Epithelial cell of esophagus (primary cell): ENCODE data around the gene NEMP1.

ENCODE experiments used
- DNase-seq: peaks from one replicate; pipeline ENCODE4 v3.0.0; 2010; ENCODE audit warnings: low read depth
- H3K4me3 ChIP-seq: 2 replicates; pipeline ENCODE4 v1.5.1; 2011; ENCODE audit warnings: mild to moderate bottlenecking, low read length, control low read depth
- TF ChIP-seq, protein P1 (sequence below): IDR thresholded peaks from 2 replicates; pipeline ENCODE4 v1.5.1; 2011; ENCODE audit warnings: low read depth, mild to moderate bottlenecking, low read length, control low read depth, inconsistent platforms; ENCODE audit not compliant: insufficient read depth; ENCODE audit errors: missing control alignments

The NEMP1 gene

DNA sequence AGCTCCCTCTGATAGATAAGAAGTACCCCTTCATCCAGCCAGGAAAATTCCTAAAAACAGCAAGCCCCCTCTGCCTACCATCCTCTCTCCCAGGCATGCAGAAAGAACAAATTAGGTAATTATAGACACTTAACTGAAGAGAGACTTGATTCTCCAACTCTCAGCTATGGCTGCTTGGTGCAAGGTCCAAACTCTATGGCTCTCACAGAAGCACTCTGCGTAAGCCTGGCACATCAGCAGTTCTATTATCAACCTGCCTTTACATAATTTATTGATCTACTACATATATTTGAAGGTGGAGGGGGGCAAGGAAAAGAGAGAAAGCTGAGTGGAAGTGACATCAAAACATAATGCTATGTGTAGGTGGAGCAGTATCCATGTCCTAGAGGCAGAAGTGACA, 27.6 kb downstream of the NEMP1 start:
- TF ChIP-seq, protein P1, sequence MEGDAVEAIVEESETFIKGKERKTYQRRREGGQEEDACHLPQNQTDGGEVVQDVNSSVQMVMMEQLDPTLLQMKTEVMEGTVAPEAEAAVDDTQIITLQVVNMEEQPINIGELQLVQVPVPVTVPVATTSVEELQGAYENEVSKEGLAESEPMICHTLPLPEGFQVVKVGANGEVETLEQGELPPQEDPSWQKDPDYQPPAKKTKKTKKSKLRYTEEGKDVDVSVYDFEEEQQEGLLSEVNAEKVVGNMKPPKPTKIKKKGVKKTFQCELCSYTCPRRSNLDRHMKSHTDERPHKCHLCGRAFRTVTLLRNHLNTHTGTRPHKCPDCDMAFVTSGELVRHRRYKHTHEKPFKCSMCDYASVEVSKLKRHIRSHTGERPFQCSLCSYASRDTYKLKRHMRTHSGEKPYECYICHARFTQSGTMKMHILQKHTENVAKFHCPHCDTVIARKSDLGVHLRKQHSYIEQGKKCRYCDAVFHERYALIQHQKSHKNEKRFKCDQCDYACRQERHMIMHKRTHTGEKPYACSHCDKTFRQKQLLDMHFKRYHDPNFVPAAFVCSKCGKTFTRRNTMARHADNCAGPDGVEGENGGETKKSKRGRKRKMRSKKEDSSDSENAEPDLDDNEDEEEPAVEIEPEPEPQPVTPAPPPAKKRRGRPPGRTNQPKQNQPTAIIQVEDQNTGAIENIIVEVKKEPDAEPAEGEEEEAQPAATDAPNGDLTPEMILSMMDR = no peak
- DNase-seq = no peak
- H3K4me3 ChIP-seq = no peak overlapping the region

DNA sequence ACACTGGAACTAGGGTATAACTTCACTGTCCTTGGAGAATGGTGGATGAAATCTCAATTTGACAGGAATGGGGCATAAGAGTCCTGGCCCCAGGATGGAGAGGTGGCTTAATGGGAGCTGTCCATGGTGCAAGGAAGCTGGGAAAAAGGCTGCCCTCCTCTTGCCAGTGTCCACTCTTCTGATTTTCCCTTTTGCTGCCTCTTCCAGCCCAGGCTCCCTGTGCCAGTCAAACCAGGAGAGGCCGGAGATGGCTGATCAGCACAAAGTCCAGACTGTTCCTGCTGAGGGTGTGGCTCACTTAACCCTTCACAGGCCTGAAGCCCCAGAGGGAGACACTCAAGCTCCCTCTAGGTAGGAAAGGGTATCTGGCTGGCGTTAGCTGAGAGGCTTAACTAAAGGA, 28.7 kb downstream of the NEMP1 start, which contains the start of gene MYO1A:
Gene MYO1A (minus strand): TSS at position 240 of the 400 bp plus-strand sequence. CDS start 1,806 bp downstream, outside the sequence.
- TF ChIP-seq, protein P1 = no peak
- DNase-seq = peak; percentile 28
- no peak within 1 kb of the TSS for H3K4me3 ChIP-seq

DNA sequence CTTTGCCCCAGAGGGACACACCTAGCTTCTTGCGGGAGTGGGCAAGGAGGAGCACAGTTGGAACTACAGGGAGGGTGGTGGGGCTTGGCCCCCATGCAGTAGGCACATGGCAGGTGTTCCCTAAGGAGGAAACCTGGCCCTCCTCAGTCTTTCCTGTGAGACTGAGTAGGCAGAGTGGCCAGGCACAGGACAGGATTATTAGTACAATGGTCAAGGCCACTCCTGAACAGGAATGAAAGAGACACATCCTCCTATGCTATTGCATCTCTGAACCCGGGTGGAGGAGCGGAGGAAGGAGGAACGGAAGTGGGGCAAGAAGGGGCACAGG, 29.5 kb downstream of the NEMP1 start:
- no peak for DNase-seq
- H3K4me3 ChIP-seq = no peak overlapping the region
- TF ChIP-seq, protein P1 = no peak

DNA sequence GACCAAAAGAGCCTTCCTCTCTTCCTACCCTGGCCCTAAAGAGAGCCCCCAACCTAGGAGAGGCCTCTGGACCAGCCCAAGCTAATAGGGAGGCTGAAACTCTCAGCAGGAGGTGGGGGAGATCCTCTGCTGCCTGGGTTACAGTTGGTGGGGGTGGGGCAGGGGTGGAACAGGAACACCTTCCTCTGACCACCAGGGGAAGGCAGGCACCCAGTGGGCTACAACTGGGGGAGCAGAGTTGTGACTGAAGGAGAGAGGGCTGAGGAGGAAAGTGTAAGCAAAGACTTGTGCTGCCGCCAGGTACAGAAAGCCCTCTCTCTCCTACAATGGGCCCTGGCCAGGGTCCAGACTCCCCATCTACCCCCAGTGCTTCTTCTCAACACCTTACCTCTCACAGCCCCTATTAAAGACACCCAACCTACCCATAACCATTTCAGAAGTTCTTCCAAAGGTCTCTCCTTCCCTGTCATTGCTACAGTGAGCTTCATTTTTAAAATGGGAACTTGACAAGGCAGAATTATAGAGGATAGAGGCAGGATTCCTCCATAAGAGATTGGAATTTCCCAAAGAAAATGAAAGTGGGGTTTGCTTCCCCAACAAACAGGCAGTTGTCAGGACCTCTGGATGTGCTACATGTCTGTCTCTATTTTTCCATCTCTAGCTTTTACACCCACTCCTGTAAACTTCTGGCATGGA, 30.0 kb downstream of the NEMP1 start:
- TF ChIP-seq, protein P1 = no peak
- no peak for DNase-seq
- no peak overlapping the region for H3K4me3 ChIP-seq

DNA sequence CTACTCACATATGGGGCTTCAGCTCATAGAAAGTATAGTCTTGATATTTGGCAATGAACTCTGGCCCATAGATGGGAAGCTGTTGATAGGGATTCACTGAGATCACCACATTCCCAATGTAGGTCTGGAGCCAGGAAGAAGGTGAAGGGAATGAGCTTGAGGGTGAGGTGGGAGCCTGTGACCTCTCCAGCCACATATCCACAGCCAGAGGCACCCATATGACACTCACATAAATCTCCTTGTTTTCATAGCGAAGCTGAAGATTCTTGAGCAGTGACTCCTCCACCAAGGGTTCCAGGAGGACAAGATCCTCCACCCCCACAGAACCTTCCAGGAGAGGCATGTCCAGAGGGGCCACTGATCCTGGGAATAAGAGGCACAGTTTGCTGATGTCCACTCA, 30.6 kb downstream of the NEMP1 start:
- TF ChIP-seq, protein P1 = no peak
- H3K4me3 ChIP-seq = no peak overlapping the region
- no peak for DNase-seq

DNA sequence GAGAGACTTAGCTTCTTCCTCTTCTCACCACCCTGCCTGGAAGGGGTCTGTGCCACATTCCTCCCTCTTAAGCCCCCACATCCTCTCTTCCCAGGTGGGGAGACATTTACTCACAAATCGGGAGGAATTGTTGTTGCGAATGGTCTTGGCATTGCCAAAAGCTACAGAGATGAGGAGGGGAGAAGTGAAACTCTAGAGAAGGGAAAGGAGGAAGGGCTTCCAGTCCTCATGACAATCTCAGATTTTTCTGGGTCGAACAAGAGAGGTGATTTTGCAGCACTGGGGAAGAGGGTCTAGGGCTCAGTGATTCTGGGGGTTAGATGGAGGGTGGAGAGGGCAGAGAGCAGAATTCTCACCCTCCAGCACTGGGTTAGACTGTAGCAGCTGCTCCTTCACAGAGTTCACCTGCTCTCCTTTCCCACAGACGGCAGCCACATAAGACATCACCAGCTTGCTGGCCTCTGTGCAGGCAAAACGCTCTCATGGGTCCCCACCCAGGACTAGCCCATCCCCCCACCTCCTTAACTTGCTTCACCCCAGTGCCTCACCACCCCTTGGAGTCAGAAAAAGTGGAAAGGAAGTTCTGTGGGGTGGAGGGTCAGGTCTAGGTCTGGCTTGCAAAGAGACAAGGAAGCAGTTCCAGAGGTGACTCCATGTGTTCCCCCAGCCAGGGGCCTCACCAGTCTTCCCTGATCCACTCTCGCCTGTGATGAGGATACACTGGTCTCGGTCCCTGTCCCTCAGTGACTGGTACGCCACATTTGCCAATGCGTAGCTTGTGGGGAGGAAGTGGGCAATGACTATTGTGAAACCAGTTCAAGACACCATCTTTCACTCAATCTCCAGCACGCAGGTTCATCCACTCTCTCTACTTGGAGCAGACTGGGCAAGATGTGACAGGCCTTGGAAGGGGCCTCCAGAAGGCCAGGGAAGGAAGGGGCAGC, 31.4 kb downstream of the NEMP1 start:
- no peak for DNase-seq
- no peak overlapping the region for H3K4me3 ChIP-seq
- TF ChIP-seq, protein P1 = no peak
